Germinal center (tissue), 1 donor: Measurements from ENCODE around the gene MYBPC1.

Source experiments
- DNase-seq: peaks from one replicate; pipeline ENCODE4 v3.0.0; 2012; ENCODE audit warnings: mixed read lengths, low spot score

MYBPC1 gene

GRCh38 chr12:101599311-101599710, 4.5 kb downstream of the MYBPC1 start:
- no peak for DNase-seq

- DNase-seq, result no peak
Observed at GRCh38 chr12:101599771-101600484, 5.2 kb downstream of the MYBPC1 start.

GRCh38 chr12:101604132-101604531, 9.4 kb downstream of the MYBPC1 start:
- no peak for DNase-seq

- no peak for DNase-seq
Observed at GRCh38 chr12:101607894-101608293, 13.1 kb downstream of the MYBPC1 start.

- no peak for DNase-seq
Observed at GRCh38 chr12:101608301-101609133, 13.7 kb downstream of the MYBPC1 start.

GRCh38 chr12:101609198-101609597, 14.4 kb downstream of the MYBPC1 start:
- no peak for DNase-seq

- DNase-seq, result no peak
Observed at GRCh38 chr12:101612160-101612916, 17.6 kb downstream of the MYBPC1 start.

- DNase-seq, result no peak
Observed at GRCh38 chr12:101616027-101616494, 21.3 kb downstream of the MYBPC1 start.

- DNase-seq, result no peak
Observed at GRCh38 chr12:101619026-101619786, 24.4 kb downstream of the MYBPC1 start.

GRCh38 chr12:101619858-101620761, 25.3 kb downstream of the MYBPC1 start:
- DNase-seq, result no peak

- no peak for DNase-seq
Observed at GRCh38 chr12:101620762-101621133, 26.0 kb downstream of the MYBPC1 start.

- no peak for DNase-seq
Observed at GRCh38 chr12:101628676-101629075, 33.9 kb downstream of the MYBPC1 start.

GRCh38 chr12:101634724-101635123, 40.0 kb downstream of the MYBPC1 start:
- DNase-seq, result peak; percentile 21

- no peak for DNase-seq
Observed at GRCh38 chr12:101637936-101638335, 43.2 kb downstream of the MYBPC1 start.

- DNase-seq, result no peak
Observed at GRCh38 chr12:101642115-101643067, 47.6 kb downstream of the MYBPC1 start.

- DNase-seq, result no peak
Observed at GRCh38 chr12:101647711-101648110, 52.9 kb downstream of the MYBPC1 start.

- no peak for DNase-seq
Observed at GRCh38 chr12:101648195-101648594, 53.4 kb downstream of the MYBPC1 start.

GRCh38 chr12:101650346-101651117, 55.8 kb downstream of the MYBPC1 start:
- DNase-seq, result no peak

GRCh38 chr12:101653030-101653429, 58.3 kb downstream of the MYBPC1 start:
- DNase-seq, result no peak
